Duodenal mucosa (tissue), 2 donors: ENCODE data around the gene OVOL1.

Experiments used
- H3K27ac ChIP-seq: one replicate; pipeline ENCODE4 v1.7.0; 2013; ENCODE audit warnings: low read depth, low read length
- H3K27me3 ChIP-seq, 2 donors: one replicate each; pipeline ENCODE4 v1.7.0; 2013; ENCODE audit warnings: low read length in 2 of 2, control low read depth in 1 of 2; ENCODE audit not compliant: insufficient read depth in 2 of 2, control insufficient read depth in 1 of 2
- H3K36me3 ChIP-seq, 2 donors: one replicate each; pipeline ENCODE4 v1.7.0; 2013; ENCODE audit warnings: low read length in 2 of 2, control low read depth in 1 of 2; ENCODE audit not compliant: insufficient read depth in 2 of 2, control insufficient read depth in 1 of 2
- H3K4me1 ChIP-seq, 2 donors: one replicate each; pipeline ENCODE4 v1.7.0; 2013; ENCODE audit warnings: low read length in 2 of 2, control low read depth in 1 of 2; ENCODE audit not compliant: insufficient read depth in 2 of 2, control insufficient read depth in 1 of 2
- H3K4me3 ChIP-seq, 2 donors: one replicate each; pipeline ENCODE4 v1.7.0; 2013; ENCODE audit warnings: low read length in 2 of 2, low read depth in 1 of 2
- H3K9ac ChIP-seq, 2 donors: one replicate each; pipeline ENCODE4 v1.7.0; 2013; ENCODE audit warnings: low read length in 2 of 2, low read depth in 1 of 2
- H3K9me3 ChIP-seq, 2 donors: one replicate each; pipeline ENCODE4 v1.7.0; 2013; ENCODE audit warnings: low read length in 2 of 2, control low read depth in 1 of 2; ENCODE audit not compliant: control insufficient read depth in 1 of 2

OVOL1 gene

GRCh38 chr11:65801153-65801987 lies 14.5 kb downstream of the OVOL1 start:
- Histone ChIP-seq H3K4me3 (no peak overlapping the region), H3K9me3 (no peaks in the 10 kb centered on the region), H3K27ac (no peak overlapping the region), H3K9ac (no peak overlapping the region), H3K27me3 (peaks cover 4 to 10% of the 10 kb centered on the region in 2 donors), H3K36me3 (peaks cover under 1 to 4% of the 10 kb centered on the region in 2 donors), H3K4me1 (no peaks in the 10 kb centered on the region)

GRCh38 chr11:65802841-65803240 lies 16.0 kb downstream of the OVOL1 start:
- Histone ChIP-seq H3K27me3 (peaks cover 7 to 14% of the 10 kb centered on the region in 2 donors), H3K4me3 (no peak overlapping the region), H3K27ac (no peak overlapping the region), H3K9me3 (no peaks in the 10 kb centered on the region), H3K4me1 (no peaks in the 10 kb centered on the region), H3K36me3 (no peaks in the 10 kb centered on the region), H3K9ac (no peak overlapping the region)

GRCh38 chr11:65803797-65804492 lies 17.1 kb downstream of the OVOL1 start:
- no peaks in the 10 kb centered on the region for H3K36me3 ChIP-seq
- no peak overlapping the region for H3K9ac ChIP-seq
- peaks cover 4 to 7% of the 10 kb centered on the region in 2 donors for H3K4me1 ChIP-seq
- peaks cover 16 to 22% of the 10 kb centered on the region in 2 donors for H3K27me3 ChIP-seq
- H3K4me3 ChIP-seq = no peak overlapping the region
- no peak overlapping the region for H3K27ac ChIP-seq
- H3K9me3 ChIP-seq = no peaks in the 10 kb centered on the region

GRCh38 chr11:65806979-65807378 lies 20.1 kb downstream of the OVOL1 start:
- Histone ChIP-seq H3K27ac (no peak overlapping the region), H3K36me3 (no peaks in the 10 kb centered on the region), H3K4me1 (peaks cover 4 to 8% of the 10 kb centered on the region in 2 donors), H3K9me3 (no peaks in the 10 kb centered on the region), H3K4me3 (no peak overlapping the region), H3K9ac (no peak overlapping the region), H3K27me3 (peaks cover 21 to 26% of the 10 kb centered on the region in 2 donors)

- Histone ChIP-seq H3K9ac (no peak overlapping the region), H3K4me3 (no peak overlapping the region), H3K27ac (no peak overlapping the region), H3K27me3 (peaks cover 16 to 22% of the 10 kb centered on the region in 2 donors), H3K36me3 (no peaks in the 10 kb centered on the region), H3K9me3 (no peaks in the 10 kb centered on the region), H3K4me1 (peaks cover 4 to 8% of the 10 kb centered on the region in 2 donors)
Observed at GRCh38 chr11:65808744-65809341, 22.0 kb downstream of the OVOL1 start.

GRCh38 chr11:65809496-65809895 lies 22.6 kb downstream of the OVOL1 start:
- Histone ChIP-seq H3K36me3 (no peaks in the 10 kb centered on the region), H3K9ac (no peak overlapping the region), H3K27ac (no peak overlapping the region), H3K4me3 (no peak overlapping the region), H3K4me1 (peaks cover 4 to 8% of the 10 kb centered on the region in 2 donors), H3K9me3 (no peaks in the 10 kb centered on the region), H3K27me3 (peaks cover 16 to 19% of the 10 kb centered on the region in 2 donors)

- H3K9me3 ChIP-seq = no peaks in the 10 kb centered on the region
- peaks cover 16 to 19% of the 10 kb centered on the region in 2 donors for H3K27me3 ChIP-seq
- no peaks in the 10 kb centered on the region for H3K36me3 ChIP-seq
- peaks cover 4 to 8% of the 10 kb centered on the region in 2 donors for H3K4me1 ChIP-seq
- no peak overlapping the region for H3K27ac ChIP-seq
- no peak overlapping the region for H3K4me3 ChIP-seq
- no peak overlapping the region for H3K9ac ChIP-seq
Observed at GRCh38 chr11:65810046-65810868, 23.4 kb downstream of the OVOL1 start.

- H3K4me1 ChIP-seq = peaks cover 4 to 13% of the 10 kb centered on the region in 2 donors
- H3K27ac ChIP-seq = no peak overlapping the region
- no peak overlapping the region for H3K9ac ChIP-seq
- H3K27me3 ChIP-seq = peaks cover 15 to 17% of the 10 kb centered on the region in 2 donors
- H3K9me3 ChIP-seq = no peaks in the 10 kb centered on the region
- no peaks in the 10 kb centered on the region for H3K36me3 ChIP-seq
- H3K4me3 ChIP-seq = no peak overlapping the region
Observed at GRCh38 chr11:65811764-65812475, 25.1 kb downstream of the OVOL1 start.
